Measurements from ENCODE around the gene AKAIN1. TPM values are rescaled to one million over a fixed set of nuclear protein-coding genes. Genes with fewer than 3 reads are reported as not detected.

AKAIN1 gene
- total RNA-seq, 1 experiment from 2014 or later = not detected

DNA sequence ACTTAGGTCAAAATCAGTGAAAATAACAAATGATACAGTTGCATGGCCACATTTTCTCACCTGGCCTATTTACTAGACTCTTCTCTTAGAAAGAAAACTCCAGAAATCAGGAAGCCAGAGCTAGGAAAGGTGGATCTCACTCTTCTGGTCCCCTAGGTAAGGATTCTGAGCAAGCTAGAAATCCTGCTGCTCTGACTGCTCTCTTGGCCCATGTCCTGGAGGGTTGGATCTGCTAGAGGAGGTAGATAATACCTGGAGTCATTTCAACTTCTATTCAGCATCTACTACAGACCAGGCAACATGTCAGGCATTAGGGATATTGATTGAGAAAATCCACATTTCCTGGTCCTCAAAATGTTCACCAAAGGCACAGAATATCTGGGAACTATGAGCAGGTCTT lies 34.9 kb downstream of the AKAIN1 start:
- DNase-seq (ENCODE audit: low read depth) = no peak

DNA sequence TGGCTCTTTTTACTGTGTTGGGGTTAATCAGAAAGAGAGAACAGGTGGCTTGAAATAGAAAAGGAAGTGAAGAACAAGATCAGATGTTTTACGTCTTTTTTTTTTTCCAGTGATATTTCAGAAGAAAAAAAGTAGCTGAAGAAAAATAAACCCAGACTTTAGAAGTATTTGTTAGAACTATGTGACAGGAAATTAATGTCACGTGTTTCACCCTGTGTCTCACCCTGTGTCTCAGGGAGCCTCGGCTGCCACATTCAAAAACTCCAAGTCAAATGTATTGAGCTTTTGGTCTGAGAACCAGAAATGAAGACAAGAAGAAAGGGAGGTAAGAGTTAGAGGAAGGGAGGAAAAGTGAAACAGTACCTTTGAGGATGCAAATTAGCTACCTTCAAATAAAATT lies 38.0 kb downstream of the AKAIN1 start:
- no peak for DNase-seq (ENCODE audit: low read depth)

DNA sequence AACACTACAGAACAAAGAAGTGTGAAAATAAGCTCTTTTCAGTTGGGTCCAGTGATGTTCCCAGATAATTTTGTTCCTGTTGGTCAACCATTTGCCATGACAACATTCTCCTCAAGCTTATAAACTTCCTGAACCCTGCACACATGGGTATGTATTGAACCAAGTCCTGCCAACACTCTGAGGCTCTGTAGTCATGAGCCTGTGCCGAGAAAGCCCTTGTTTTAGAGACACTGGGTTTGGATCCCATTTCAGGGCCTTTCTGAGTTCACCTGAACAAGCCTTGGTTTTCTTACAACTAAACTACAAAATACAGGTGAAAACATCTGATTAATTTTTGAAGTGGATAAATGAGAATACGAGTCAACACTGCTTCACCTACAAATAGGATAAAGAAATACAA lies 38.5 kb downstream of the AKAIN1 start:
- no peak for DNase-seq (ENCODE audit: low read depth)

DNA sequence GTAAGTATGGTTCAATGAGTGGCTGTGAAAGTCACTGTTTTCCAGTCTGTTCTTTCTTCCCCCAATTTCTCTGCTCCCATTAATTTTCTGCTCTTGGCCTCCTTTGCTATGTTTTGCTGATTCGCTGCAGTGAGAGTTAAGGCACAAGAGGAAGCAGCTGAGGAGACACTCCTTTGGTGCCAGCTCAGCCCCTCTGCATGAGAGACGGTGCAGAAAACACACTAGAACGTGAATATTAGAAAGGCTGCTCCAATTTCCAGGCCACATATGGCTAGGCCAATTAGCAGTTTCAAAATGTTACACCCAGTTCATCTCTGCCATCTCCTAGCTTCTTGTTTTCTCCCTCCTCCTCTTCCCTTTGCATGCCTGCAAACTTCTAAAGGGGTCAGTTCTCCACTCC lies 38.9 kb downstream of the AKAIN1 start:
- no peak for DNase-seq (ENCODE audit: low read depth)

DNA sequence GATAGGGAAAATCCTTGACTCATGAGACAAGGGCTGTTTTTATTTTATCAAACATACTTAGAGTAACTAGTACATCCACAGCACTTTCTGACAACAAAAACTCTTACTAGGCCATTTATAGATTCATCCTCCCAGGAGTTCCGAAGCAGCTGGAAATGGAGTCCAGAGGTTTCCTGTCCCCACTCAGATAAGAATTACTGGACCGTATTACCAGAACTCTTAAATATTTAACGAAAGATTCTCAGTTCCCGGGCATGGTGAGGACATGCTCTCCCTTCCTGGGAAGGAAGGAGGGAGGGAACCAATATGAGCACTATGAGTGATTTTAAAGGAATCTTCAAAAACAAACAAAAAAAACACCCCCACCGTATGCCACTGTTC lies 41.2 kb downstream of the AKAIN1 start:
- DNase-seq (ENCODE audit: low read depth) = no peak

DNA sequence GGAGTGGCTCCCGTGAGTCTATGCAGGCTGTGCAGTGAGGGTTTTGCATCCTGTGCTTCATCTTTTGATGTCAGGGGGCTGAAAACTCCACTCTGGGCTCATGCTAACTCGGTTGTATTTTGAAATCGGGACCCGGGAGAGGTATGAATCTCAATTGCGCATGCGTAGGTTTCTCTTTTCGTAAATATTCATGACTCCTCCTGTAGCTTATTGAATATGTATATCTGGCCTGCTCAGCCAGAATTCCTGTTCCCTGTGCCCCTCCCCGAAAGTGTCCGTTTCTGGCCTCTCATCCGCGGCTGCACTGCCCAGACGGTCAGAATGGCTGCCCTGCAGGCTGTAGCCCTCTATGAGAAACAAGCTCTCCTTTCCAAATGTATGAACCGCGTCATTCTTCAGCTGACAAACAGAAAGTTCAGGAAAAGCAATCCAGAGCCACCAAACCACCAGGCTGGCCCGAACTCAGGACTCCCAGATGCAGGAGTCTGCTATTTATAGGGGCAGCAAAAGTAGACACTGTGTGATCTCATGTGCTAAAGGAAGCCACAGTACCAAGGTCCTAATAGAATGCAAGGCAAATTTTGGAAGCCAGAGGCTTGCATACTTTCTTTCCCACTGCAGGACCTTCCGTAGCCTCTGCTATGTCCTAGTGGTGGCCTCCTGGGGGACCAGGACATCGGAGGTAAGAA lies 41.7 kb downstream of the AKAIN1 start:
- DNase-seq (ENCODE audit: low read depth) = no peak

DNA sequence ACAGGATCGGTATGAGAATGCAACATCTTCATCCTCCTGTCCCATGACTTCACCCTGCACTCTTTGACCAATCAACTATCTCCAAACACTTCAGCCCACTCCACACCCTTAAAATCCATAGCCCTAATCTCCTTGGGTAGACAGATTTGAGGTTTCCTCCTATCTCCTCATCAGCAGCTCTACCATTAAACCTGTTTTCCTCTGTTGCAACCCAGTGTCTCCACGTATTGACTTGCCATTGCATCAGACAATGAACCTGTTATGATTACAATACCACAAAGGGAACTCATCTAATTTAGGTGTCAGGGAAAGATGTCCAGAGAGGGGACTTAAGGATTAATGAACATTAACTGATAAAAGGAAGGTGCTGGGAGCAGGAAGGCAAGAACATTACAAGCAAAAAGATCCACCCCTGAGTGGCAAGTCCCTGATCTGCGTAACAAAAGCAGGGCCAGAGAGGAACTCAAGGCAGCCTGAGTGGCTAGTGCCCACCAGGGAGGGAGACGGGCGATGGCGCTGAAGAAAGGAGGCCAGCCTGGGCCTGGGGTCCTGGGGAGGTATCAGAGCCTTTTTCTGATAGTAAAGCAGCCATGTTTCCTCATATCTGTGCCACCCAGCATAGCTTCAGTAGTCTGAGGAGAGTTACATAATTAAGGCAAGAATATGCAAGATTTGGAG lies 44.6 kb downstream of the AKAIN1 start:
- no peak for DNase-seq (ENCODE audit: low read depth)

DNA sequence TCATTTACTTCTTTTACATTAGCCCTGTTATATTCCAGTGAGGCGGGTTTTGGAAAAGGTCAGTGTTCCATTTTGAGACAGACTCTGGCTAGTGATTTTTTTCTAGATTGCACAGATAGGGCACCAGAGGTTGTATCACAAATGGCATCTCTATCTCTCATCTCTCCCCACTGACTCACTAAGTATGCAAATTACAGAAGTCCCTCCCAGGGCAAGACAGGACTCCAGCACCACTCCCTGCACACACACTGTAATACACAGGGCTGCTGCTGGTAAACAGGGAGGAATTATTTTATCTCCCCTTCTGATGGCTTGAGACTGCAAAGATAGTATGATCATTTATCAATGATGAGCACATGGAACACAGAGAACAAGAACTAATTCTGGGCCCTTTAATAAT lies 46.2 kb downstream of the AKAIN1 start:
- no peak for DNase-seq (ENCODE audit: low read depth)

DNA sequence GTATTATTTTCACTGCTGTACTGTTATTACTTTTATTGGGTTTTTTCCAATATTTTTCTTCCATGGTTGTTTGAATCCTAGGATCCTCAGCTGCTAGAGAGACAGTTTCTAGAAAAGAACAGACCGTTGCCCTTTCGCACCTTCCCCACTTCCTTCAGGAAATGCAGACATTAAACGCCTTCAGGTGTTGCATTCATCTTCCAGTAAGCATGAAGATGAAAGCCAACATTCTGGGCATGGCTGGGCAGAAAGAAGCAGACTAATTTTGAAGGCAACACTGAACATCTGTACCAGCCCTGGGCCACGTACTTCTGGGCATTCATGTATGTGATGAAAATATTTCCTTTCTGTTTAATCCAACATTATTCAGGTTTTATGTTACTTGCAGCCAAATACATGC lies 51.0 kb downstream of the AKAIN1 start:
- no peak for DNase-seq (ENCODE audit: low read depth)

DNA sequence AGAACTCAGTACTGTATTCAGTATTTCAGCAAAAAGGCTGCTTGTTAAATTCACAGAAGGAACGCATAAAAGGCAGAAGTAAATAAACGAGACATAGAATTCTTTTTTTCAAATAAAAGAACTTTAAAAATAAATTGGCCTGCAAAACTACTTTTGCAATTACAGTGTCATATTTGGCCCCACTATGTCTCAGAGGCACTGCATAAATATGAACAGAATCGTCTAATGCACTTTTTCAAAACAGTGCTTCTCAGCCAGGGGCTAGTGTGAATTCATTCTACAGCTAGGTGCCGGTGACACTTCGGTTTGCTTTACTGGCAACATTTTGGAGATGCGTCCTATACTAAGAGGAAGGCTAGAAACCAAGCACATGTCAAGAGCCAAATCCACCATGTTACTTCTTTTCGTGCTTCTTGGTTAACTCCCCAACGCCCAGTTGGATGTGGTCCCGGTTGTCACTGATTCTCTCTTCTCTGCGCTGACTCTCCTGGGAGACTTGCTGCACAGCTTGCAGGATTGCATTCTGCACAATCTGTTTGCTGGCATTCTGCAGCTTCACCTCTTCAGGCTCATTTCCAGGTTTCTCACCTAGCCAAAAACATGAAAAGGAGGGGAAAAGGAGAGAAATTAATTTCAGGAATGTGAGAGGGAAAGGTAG lies 51.8 kb downstream of the AKAIN1 start:
- DNase-seq (ENCODE audit: low read depth) = no peak

DNA sequence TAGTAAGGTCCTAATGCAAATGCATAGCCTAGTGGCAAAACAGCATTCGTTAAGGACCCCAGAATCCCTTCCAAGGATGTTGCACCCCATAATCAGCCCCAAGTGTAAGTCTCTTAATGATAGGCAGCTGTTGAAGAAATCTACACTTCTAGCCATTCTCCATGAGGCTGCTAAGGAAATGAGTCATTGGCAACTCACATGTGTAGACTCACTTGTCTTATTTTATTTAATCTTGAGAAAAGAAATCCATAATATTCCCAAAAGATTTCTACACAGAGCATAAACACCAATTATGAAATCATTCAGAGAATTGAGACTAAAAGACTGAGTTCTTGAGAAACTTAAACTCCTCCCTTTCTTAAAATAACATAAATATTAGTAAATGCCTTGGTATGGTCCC lies 52.4 kb downstream of the AKAIN1 start:
- DNase-seq (ENCODE audit: low read depth) = no peak

DNA sequence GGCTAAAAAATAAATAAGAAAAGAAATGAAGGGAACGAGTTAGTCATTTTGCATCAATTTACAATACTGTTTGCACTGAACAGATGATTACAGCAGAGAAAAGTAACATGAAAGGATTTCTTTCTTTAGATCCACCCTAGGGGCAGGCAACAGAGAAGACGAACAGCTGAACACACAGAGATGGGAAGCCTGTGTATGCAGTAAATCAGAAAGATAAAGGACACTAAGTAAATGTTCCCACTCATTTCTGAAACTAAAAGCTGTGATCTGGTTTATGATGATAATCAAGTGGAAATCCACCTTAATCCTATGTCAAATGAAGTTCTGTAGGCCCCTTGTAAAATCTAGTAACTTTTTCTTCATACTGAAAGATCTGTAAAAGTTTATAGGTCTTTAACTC lies 54.2 kb downstream of the AKAIN1 start:
- no peak for DNase-seq (ENCODE audit: low read depth)

DNA sequence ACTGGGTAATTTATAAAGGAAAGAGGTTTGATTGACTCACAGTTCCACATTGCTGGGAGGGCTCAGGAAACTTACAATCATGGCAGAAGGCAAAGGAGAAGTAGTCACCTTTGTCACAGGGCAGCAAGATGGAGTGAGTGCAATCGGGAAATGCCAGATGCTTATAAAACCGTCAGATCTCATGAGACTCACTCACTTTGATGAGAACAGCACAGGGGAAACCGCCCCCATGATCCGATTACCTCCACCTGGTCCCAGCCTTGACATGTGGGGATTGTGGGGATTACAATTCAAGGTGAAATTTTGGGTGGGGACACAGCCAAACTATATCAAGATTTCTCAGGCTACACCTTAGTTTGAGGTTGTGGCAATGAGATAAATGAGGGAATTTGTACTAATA lies 54.9 kb downstream of the AKAIN1 start:
- DNase-seq (ENCODE audit: low read depth) = no peak

DNA sequence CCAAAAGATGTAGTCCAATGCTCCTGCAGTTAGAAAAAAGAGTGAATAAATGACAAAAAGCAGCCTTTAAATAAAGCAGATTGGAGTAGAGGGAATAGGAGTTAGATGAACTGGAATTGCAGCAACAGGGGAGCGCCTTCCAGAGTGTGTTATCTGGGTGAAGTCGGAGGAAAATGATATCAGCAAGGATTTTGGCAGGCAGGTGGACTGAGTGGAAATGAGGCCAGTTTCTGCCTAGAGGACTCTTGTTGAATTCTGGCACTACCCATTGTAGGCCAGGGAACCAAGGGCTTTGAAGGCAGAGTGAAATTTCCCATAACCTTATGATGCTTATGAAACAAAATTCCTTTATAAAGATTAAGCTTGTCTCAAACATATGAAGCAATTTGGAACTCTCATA lies 59.8 kb downstream of the AKAIN1 start:
- DNase-seq (ENCODE audit: low read depth) = no peak

DNA sequence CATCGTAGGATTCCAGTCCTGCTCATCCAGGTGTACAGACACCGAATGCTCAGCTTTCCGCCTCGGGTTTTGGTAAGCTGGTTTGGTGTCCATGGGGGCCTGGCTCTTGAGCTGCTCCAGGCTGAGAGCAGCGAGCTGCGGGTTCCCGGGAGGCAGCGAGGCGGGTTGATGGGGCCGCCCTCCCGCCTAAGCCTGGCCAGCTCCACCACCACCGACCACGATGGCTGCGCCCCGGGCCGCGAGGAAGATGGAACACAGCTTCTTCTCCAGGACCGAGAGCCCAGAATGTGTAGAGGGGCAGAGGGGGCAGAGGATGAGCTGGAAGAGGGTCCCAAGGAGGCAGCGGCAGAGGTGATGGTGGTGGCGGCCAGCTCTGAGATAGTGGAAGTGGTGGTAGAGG lies 64.1 kb downstream of the AKAIN1 start:
- no peak for DNase-seq (ENCODE audit: low read depth)

DNA sequence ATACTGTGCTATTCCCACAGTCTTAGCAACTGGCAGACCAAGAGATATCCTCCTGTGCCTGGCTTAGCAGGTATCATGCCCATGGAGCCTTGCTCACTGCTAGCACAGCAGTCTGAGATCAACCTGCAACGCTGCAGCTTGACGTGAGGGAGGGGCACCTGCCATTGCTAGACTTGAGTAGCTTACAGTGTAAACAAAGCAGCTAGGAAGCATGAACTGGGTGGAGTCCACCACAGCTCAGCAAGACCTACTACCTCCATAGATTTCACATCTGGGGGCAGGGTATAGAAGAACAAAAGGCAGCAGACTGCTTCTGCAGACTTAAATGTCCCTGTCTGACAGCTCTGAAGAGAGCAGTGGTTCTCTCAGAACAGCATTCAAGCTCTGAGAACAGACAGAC lies 74.8 kb downstream of the AKAIN1 start:
- DNase-seq (ENCODE audit: low read depth) = no peak

DNA sequence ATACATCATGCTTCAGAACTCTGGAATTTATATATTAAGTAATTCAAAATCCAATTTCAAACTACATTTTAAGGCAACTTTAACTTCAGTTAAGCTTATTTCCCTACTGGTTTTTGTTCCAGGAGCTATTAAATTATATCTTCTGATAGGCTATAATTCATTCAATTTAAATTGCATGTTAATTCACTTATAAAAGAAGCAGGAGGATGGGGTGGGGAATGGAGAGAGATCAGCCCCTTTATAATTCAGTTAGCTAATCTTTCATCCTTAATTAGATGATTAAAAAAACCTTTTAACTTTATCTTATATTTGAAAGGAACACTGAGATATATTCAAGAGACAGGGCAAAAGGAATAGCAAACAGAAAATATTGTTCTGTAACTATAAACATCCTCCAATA lies 86.8 kb downstream of the AKAIN1 start:
- DNase-seq (ENCODE audit: low read depth) = no peak

DNA sequence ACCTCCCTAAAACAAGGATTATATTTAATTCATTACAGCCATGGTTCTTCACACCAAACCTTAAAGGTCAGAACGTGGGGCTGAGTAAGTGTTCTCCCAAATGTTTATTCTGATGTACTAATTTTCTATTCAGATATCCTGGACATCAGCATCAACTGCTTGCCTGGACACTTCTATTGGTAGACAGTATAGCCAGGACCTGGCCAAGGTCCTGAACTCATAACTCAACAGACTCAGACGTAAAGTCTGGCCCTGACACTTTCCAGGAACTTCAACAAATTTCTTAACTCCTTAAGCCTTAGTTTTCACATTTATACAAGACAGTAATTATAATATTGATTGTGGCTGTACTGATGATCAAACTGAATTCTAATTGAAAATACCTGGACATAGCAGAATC lies 89.1 kb downstream of the AKAIN1 start:
- no peak for DNase-seq (ENCODE audit: low read depth)

DNA sequence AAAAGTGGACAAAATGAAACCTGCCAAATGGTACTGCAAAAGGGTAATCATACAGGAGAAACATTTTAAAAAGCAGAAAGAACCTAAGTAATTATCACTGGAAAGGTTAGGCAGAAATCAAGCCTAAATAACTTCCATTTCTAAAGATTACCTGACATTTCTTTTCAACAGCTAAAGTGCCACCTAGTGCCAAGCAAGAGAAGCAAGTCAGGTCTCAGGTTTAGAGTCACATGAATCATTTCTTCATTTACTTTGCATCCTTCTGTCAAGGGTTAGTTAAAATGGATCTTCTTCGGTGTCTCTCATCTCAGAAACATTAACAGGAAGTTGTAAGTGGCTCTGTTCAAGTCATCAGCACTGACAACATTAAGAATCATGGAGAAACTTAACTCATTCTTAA lies 90.3 kb downstream of the AKAIN1 start:
- no peak for DNase-seq (ENCODE audit: low read depth)

DNA sequence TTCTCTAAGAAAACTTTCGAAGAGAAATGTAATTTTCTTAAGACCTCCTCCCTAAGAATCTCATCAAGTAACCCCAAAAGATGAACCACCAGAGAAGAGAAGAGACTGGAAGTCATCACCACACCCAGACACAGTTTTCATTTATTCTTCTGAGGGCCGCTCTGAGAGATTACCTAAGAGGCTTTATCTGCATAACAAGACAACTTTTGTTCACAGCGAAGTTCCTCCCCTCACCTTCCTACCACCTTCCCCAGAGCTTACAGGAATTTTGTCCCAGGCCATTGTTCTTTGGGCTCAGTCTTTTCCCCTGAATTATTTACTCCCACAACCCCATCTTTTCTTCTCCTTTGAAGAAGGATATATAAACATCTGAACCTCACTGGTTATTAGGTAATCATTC lies 92.8 kb downstream of the AKAIN1 start:
- DNase-seq (ENCODE audit: low read depth) = no peak

DNA sequence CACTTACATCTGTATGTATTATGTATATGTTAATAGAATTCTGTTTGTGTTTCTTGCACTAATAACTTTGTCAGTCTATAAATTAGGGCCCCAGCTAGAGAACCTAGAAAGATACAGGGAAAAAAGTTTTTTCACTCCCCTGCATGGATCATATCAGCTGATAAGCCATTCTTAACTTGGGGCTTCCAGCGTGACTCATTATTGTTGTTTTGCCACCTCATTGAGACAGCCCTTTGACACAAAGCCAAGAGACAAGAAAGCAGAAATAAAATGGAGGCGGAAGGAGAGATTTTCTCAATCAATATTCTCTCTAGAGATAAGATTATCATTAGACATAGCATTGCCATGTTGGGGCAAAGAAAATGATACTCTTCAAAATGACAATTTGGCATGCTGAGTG lies 93.4 kb downstream of the AKAIN1 start:
- DNase-seq (ENCODE audit: low read depth) = no peak

DNA sequence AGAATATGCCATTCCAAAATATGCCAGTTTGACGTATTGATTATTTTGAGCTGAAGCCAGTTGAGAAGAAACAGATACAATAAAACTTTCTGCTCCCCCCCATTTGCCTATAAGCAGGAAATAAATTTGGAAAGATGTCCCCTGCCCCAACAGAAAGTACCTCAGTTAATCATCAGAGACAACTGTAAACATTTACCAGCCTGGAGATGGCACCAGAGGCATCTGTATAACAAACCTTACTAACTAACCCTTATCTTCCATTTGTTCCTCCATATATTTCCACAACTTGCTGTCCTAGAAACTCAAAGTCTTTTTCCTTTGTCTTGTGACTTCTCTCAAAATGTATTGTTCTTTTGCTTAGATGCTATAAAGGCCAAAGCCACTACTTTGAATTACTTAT lies 93.8 kb downstream of the AKAIN1 start:
- DNase-seq (ENCODE audit: low read depth) = no peak

DNA sequence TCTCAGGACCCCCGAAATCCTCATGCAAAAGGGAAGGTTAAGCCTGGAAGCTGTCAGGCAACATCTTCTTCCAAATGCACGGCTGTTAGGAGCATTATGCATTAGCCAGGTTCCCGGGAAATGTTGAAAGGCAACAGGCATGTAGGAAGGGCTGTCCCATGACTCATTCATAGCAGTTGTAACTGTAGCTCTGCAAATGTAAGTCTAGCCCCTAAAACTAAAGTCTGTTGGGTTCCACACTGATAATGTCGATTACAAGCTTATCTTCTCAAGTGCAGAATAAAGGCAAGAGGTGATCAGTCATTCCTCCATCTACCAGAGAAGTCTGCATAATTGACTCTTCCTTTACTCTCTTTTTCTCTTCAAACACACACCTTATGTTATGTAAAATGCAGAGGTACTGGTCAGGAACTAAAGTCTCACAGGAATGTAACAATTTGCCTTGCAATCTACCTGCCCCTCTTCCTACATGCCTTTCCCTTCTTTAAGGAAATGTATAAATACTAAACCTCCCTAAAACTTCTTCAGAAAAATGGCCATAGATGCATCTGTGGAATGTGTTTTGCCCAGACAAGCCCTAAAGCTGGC lies 99.8 kb downstream of the AKAIN1 start:
- DNase-seq (ENCODE audit: low read depth) = no peak
